HFFc6 (cell line): ENCODE results near the gene GCC1. TPM values are rescaled to one million over a fixed set of nuclear protein-coding genes. Genes with fewer than 3 reads are reported as not detected.
A peak's percentile ranks its signal among the peaks of the same experiment; 100 is the strongest.

ENCODE experiments used
- DNase-seq: peaks from one replicate; pipeline ENCODE4 v3.0.0-alpha.2; 2018
- H3K27ac Mint-ChIP-seq: 2 replicates; pipeline ENCODE4 v1.8.0; 2020; ENCODE audit warnings: mild to moderate bottlenecking, mixed read lengths
- H3K27me3 Mint-ChIP-seq: 2 replicates; pipeline ENCODE4 v1.8.0; 2021; ENCODE audit warnings: mild to moderate bottlenecking, moderate library complexity, mixed read lengths; ENCODE audit not compliant: insufficient read depth
- H3K36me3 Mint-ChIP-seq: 2 replicates; pipeline ENCODE4 v1.8.0; 2021; ENCODE audit warnings: low read depth, mixed read lengths
- H3K4me1 Mint-ChIP-seq: 2 replicates; pipeline ENCODE4 v1.8.0; 2020; ENCODE audit warnings: low read depth, mixed read lengths
- H3K4me3 Mint-ChIP-seq: 2 replicates; pipeline ENCODE4 v1.8.0; 2020; ENCODE audit warnings: mild to moderate bottlenecking, moderate library complexity, mixed read lengths
- H3K9me3 Mint-ChIP-seq: 2 replicates; pipeline ENCODE4 v1.8.0; 2020; ENCODE audit warnings: mild to moderate bottlenecking, mixed read lengths
- CTCF ChIP-seq: fragments of 200-600 bp; sonication (generic); IDR thresholded peaks from 2 replicates; pipeline ENCODE4 v1.5.0; 2021; ENCODE audit warnings: antibody characterized with exemption, mild to moderate bottlenecking
- total RNA-seq, 6 experiments: library from RNA; stranded (reverse); fragmentation: NEBNext Ultra II Directional; extraction: Animal tissue kit (Norgen Biotek cat#: 25700); gene quantifications; 2 replicates in 1 of 6; 3 replicates in 5 of 6; pipeline ENCODE4 v1.2.3, GENCODE V29; 2021

Gene GCC1
- total RNA-seq, 6 experiments from 2014 or later, result 14.8 to 17.1 (median 16.1) TPM

- Mint-ChIP-seq H3K36me3 (no peaks in the 10 kb centered on the region), H3K4me3 (no peak overlapping the region), H3K9me3 (no peaks in the 10 kb centered on the region), H3K4me1 (no peaks in the 10 kb centered on the region), H3K27me3 (peaks cover 17% of the 10 kb centered on the region), H3K27ac (no peak overlapping the region)
- no peak for TF ChIP-seq CTCF
- no peak for DNase-seq
Observed at GRCh38 chr7:127595737-127596136, 10.3 kb upstream of the GCC1 start.

GRCh38 chr7:127594490-127594889 lies 9.1 kb upstream of the GCC1 start:
- Mint-ChIP-seq H3K4me1 (peaks cover 8% of the 10 kb centered on the region), H3K9me3 (no peaks in the 10 kb centered on the region), H3K4me3 (no peak overlapping the region), H3K27ac (no peak overlapping the region), H3K36me3 (no peaks in the 10 kb centered on the region), H3K27me3 (peaks cover 9% of the 10 kb centered on the region)
- DNase-seq, result no peak
- no peak for TF ChIP-seq CTCF

- no peak for TF ChIP-seq CTCF
- DNase-seq, result no peak
- Mint-ChIP-seq H3K9me3 (no peaks in the 10 kb centered on the region), H3K27ac (no peak overlapping the region), H3K27me3 (peaks cover 7% of the 10 kb centered on the region), H3K36me3 (no peaks in the 10 kb centered on the region), H3K4me1 (peaks cover 12% of the 10 kb centered on the region), H3K4me3 (no peak overlapping the region)
Observed at GRCh38 chr7:127592550-127592949, 7.2 kb upstream of the GCC1 start.

GRCh38 chr7:127591591-127591990 lies 6.2 kb upstream of the GCC1 start:
- peaks cover 8% of the 10 kb centered on the region for H3K27me3 Mint-ChIP-seq
- no peak for DNase-seq
- no peak overlapping the region for H3K27ac Mint-ChIP-seq
- no peak for TF ChIP-seq CTCF
- H3K36me3 Mint-ChIP-seq, result no peaks in the 10 kb centered on the region
- peaks cover 16% of the 10 kb centered on the region for H3K4me1 Mint-ChIP-seq
- H3K4me3 Mint-ChIP-seq, result no peak overlapping the region
- H3K9me3 Mint-ChIP-seq, result no peaks in the 10 kb centered on the region

GRCh38 chr7:127591189-127591588 lies 5.8 kb upstream of the GCC1 start:
- Mint-ChIP-seq H3K9me3 (no peaks in the 10 kb centered on the region), H3K4me1 (peaks cover 20% of the 10 kb centered on the region), H3K36me3 (no peaks in the 10 kb centered on the region), H3K4me3 (no peak overlapping the region), H3K27ac (no peak overlapping the region), H3K27me3 (peaks cover 10% of the 10 kb centered on the region)
- no peak for TF ChIP-seq CTCF
- DNase-seq, result no peak

- Mint-ChIP-seq H3K27me3 (peaks cover 6% of the 10 kb centered on the region), H3K4me1 (peaks cover 26% of the 10 kb centered on the region), H3K4me3 (peak overlapping the region; percentile 95), H3K36me3 (no peaks in the 10 kb centered on the region), H3K9me3 (no peaks in the 10 kb centered on the region), H3K27ac (peak overlapping the region; percentile 51)
- TF ChIP-seq CTCF, result no peak
- peak; percentile 30 for DNase-seq
Observed at GRCh38 chr7:127589896-127590295, 4.5 kb upstream of the GCC1 start.
